HG03025 (cell line): ENCODE results near the gene PCSK5.

Source experiments
- ATAC-seq: cut with Tn5 transposase; IDR thresholded peaks from one replicate; pipeline ENCODE4 v1.9.1; 2021; ENCODE audit warnings: mild to moderate bottlenecking, moderate library complexity; ENCODE audit not compliant: unreplicated experiment, low FRiP score

The PCSK5 gene

DNA sequence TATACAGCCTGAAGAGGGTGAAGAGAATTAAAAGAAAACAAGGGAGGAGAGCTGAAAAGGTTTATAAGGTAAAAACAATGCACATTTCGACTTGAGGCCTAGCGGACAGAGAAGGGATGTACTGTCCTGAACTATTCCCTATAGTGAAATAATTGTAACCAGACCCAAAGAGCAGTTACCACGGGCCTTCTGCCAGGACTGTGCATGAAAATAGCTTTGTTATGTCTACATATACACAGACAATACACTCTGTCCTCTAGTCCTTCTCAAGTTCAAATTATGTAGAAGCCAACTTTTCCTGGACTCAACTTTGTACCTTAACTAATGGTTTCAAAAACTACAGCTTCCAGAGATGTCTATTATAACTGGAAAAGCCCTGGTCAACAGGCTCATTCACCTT, 223.7 kb downstream of the PCSK5 start:
- ATAC-seq, result no peak

DNA sequence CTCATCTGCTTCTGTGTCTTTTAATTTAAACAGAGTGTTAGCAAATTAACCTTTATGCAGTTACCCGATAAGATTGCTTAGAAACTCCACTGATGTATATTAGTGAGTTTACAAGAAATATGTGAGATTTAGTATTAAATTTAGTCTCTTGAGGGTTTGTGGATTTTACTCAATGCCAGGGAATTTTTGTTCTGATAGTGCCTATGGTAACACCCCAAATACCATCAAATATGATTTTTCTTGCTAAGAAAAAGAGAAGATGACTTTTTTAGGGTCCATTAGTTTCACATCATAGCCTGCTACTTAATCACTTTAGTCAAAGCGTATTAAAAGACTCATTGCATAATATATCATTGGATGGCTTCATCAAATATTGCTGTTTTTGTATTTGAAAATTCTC, 224.9 kb downstream of the PCSK5 start:
- ATAC-seq, result no peak

DNA sequence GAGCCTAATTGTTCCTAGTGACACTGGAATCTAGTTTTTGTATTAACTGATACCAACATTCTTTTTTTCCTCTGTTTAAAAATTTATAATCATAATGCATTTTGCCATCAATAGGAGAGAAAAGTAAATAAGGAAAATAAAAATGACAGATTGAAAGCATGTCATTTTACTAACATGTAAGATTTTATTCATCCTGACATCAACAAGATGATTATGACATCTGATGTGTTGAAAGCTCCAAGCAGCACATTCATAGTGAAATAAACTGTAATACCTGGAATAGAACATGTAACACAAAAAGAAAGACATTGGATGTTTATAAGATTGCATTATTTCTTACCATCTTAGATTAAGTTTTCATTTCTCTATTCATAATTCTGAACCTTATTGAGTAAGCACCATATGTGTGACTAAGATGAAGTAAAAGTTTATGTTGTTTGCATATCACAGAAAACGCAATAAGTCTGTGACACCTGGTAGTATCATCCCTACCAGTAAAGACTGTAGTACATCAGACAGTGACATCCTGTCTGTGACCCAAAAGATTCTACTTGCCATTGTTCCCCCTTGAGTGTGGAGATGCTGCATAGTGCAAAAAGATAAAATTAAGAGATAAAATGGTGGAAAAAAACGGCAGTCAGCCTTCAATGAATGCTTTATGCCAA, 225.6 kb downstream of the PCSK5 start:
- no peak for ATAC-seq

DNA sequence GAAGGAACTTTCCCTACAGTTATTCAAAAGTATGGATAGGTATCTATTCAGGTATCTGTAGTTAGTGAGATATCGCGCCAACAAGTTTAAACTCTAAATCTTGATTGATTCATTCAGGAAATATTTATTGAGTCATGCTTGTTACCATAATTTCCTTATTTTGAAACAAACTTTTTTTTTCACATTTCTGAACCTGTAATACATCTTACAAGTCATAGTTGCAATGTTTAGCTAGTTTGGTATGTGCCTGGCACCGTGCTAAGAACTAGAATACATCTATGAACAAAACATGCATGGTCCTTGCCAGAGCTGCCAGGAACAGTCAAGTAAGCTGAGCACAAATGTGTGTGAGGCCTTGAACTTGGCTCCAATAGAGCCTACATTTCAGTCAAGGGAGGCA, 226.4 kb downstream of the PCSK5 start:
- no peak for ATAC-seq

DNA sequence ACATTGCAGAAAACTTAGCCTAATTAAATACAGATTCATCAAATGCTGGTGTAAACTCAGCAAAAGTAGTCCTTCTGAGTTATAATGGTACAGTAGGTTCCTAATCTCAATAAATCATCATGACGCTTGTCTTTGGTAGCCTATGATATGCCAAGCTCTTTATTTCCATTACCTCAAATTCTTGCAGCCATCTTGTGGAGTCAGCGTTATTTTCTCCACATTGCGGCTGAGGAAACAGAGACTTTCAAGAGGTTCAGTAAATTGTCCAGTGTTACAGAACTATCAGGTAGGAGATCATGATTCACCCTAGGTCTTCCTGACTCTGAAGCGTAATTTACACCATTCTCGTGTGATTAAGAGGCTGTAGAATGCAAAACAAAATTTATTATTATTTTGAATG, 237.2 kb downstream of the PCSK5 start:
- no peak for ATAC-seq

DNA sequence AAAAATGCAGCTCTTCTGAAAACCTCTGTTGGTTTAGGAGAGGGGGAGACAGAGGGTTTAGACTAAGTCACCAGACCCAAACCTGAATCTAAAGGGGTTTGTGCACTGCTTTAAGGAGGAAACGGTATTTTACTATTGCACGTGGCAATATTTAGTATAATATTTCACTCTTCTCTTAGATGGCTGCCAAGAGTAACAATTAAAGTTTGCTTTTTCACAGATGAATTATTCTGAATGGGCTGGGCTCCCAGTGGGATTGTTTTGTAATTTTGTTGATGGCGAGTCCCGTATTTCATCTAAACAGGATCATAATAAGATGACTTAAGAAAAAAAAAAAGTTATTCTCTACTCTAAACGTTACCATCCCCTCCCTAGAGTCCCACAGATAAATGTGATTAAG, 245.4 kb downstream of the PCSK5 start:
- ATAC-seq, result no peak

DNA sequence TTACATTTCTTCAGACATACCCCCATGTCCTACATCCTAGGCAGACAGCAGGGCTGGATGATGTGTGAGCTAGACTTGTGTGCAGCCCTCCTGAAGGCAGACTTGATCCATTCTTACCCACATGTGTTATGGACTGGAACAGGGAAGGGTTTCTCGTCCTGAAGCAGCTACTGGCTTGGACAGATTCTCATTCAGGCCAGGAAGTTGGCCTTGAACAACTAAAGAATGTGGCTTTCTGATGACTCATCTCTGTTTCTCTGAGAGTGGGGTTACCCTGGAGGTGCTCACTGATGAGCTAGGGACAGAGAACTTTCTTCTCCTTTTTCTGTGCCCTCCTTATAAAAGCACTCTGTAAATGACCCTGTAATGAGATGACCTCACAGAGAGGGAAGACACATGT, 246.5 kb downstream of the PCSK5 start:
- ATAC-seq, result no peak

DNA sequence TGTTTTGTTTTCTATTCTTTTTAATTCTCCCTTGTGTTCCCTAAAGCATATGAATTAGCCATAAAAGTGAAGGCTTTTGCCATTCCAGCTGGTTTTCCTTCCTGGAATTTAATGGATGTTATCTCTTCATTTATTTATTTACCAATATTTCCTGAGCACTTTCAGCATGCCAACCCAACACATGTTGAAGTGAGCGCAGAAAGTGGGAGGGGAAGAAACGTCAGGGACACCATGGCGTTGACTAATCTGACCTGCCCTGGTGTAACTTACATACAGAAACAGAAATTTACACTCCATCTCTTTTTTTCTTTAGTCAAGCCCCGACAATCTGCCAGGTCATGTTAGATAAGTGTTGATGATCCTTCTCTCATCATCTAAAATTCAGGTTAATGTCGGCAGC, 247.5 kb downstream of the PCSK5 start:
- no peak for ATAC-seq

DNA sequence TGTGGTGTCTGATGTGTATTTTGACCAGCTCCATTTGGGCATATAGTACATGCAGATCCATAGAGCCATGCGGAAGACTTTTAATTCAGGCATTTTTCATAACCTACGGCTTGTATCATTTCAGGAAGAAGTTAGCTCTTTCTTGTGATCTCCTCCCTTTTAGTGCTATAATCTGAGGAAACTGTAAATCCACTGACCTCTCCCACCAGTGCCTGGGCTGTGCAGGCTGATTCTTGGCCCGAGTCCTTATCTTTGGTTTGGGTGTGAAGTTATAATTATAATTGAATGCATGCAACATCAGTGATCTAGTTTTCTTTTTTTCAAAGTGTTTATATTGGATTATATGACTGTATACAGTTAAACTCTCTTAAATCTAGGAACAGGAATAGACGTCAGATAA, 247.9 kb downstream of the PCSK5 start:
- no peak for ATAC-seq

DNA sequence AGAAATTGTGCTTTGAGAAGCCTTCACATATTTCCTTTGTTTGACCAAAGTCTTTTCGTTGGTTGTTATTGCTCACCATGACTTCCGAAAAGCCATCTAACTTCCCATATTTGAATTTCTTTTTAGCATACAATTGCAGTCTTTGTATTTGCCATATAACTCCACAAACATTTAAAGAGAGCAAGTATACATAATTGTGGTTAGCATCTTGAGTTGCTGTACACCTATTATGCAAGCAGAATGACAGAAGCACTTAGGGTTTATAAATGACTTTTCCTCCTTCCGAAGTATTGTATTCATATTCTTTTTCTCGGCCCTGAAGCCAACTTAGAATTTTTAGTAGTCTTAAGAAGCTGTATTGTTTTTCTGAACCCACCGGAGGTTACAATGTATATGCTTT, 253.4 kb downstream of the PCSK5 start:
- no peak for ATAC-seq

DNA sequence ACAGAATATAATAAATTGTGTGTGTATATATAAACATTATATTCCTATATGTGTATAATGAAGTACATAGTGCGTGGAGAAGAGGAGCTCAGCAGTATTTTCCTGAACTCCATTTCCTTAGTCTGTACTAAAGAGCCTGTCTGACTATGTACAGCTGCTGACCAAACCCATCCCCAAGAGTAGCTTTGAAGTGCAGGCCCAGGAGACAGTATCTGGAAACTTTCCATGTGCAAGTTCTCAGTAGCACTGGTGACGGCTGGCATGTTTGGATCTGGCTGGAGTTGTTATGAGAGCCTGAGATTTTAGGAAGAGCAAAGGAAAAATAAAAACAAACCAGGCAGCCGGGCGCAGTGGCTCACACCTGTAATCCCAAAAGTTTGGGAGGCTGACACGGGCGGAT, 259.5 kb downstream of the PCSK5 start:
- no peak for ATAC-seq

DNA sequence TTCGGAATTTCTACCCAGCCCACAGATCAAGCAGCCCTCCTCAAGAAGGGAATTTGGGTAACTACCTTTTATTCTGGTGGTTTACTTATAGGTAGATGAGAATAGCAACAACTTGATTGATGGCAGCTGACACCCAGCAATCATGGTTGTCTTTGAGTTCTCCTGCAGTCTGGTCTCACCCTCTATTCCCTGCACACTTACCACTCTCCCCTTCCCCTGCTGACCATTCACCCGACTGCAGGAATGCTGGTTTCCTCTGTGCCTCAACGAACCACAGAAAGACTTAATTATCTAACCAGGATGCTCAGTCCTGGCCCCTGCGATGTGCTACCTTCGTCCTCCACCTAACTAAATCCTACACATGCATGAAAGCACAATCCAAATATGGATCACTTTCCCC, 260.8 kb downstream of the PCSK5 start:
- ATAC-seq, result no peak

DNA sequence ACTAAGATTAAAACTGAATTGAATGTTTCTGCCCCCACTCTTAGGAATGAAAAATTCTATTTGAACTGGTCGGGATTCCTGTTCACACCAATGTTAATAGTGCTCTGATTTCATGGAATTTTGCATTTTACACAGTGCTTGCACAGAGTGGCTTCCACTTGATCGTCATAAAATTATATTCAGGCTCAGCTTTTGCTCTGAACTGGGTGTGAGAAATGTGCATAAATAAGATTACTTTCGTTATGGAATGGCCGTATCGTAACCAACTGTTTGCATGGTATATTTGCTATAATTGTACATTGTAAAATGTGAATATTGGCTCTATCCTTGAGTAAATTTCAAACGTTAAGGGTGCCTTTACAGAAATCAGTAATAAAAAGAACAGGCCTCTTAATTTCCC, 262.9 kb downstream of the PCSK5 start:
- no peak for ATAC-seq

DNA sequence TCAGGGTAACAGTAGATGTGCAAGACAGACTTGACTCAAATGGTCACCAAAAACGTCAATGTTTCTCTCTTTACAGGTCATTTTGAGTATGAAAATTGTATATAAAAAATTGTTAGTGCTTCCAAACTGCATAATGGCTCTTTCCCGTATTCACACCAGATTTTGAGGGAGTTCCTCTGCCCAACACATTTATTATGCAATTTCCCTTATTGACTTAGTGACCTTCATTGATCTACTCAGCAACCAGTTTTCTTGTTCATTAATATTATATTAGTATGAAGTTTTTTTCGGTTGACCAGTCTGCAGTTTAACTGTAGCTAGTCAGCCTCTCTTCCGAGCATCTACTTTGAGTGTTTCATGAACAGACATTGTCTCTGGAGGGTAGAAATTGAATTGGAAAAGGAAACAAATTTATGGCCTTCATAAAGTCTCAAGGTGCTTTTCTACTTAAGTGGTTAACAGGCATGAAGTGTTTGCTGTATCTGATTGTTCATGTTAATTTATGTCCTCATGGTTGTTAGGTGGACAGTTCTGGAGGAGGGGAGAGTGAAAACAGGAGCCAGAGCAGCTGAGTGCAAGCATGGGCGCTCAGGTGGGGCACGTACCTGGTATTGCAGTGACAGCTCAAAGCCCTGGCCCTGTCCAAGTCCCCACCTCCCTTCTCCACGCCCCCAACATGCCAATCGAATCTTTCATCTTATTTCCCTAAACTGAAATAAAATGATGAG, 263.6 kb downstream of the PCSK5 start:
- no peak for ATAC-seq

DNA sequence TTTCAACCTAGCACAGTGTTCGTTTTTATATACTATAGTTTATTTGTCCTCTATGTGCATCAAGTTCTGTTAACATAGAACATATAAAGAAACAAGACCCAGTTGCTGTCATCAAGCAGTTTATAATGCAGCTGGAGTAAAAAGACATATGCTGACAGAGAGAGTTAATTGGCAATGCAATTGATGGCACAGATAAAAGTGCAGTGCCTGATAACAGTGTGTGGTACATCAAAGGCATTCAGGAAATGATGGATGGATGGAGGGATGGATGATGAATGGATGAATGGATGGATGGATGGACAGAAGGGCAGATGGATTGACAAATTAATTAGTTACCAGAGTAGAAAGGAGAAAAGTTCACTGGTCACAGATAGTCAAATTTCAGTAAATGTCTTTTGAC, 264.9 kb downstream of the PCSK5 start:
- ATAC-seq, result no peak

DNA sequence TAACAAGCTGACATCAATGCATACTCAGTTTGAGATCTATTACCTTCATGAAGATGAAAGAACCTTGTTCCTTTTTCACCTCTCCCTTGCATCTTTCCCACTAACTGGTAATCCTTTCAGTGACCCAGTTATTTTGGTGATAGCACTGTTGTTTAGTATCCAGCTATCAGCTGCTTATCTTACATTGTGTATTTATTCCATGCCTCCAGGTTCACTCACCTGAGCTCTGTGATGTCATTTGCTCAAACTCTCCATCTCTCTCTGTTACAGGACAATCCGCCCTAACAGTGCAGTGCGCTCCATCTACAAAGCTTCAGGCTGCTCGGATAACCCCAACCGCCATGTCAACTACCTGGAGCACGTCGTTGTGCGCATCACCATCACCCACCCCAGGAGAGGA, 268.2 kb downstream of the PCSK5 start:
- no peak for ATAC-seq

DNA sequence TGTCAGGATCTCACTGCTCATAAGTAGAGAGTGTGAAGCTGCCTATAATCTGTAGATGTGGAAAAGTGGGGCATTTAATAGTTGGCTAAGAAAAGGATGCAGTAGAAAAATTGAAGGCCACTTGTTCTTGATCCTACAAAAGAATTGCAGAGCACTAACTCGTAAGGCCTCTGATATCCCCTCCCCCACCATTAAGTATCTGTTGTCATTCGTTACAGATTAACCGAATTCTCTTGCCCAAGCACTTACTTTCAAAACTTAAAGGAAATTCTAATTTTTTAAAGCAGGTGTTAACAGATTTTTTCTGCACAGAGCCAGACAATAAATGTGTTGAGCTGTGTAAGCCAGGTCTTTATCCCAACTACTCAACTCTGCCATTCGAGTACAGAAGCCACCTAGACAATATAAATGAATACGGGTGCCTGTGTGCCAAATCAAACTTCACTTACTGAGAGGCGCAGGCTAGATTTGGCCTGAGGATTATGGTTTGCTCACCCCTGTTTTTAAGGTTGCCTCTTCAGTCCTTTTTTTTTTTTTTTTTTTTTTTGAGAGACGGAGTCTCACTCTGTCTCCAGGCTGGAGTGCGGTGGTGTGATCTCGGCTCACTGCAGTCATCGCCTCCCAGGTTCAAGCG, 268.9 kb downstream of the PCSK5 start:
- ATAC-seq, result no peak

DNA sequence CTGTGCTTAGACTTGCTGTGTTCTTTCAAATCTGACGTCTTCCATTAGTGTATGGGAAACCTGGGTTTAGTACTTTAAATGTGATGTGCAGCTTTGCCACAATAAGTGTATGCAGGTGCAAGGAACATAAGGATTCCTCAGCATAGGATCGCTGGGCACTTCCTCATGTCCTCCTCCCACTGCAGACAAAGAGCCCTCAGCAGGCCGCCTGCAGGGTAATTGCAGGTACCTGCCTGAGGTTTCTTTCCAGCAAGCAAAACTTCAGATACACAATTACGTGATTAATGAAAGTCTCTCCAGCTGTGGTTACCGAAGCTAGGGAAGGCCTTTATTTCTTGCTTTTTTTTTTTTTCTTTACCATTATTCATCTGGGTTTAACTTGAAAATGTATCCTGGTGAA, 270.6 kb downstream of the PCSK5 start:
- ATAC-seq, result no peak

DNA sequence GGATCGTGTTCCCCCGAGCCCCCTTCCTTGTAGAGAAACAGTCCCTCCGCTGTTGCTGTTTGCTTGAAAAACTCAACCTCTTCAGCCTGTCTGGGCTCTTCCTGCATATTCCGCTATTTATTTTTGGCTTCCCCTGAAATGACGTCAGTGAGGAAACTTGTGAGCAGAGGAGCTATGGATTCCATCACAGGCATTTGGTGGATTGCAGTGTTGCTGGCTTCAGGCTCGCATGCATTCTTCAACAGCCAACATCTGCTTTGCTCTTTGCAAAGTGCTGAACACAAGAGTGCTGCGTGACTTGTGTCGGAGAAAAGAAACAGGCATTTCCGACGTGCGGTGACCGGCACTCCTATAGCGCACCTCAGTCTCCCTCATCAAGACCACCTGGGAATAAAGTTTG, 271.1 kb downstream of the PCSK5 start:
- ATAC-seq, result no peak

DNA sequence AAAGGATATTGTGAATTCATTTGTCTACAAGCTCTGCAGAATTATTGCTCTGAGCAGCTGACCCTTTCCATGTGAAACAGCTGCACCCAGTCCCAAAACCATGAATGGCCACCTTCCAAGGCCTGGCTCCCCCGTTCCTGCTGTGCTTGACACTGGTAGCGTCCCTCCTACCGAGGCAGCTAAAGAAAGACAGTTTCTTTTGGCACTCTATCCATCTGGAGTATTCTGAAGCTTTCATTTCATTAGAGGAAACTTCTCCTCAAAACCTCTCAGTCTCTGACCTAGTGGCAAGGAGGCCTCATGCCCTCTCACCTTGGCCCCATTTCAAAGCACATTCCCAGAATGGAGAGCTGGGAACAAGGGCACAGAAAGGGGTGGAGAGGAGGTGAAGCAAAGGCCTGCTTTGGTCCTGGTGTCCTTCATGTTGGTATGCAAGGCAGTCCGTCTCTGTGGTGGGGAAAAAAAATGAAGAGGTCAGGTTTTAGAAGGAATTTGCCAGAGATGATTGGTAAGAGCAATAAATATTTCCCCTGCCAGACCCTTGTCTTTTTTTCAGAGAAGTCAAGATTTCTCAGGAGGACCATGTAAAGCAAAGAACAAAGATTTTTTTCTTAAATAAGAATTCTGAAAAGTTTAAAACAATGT, 271.7 kb downstream of the PCSK5 start:
- no peak for ATAC-seq

DNA sequence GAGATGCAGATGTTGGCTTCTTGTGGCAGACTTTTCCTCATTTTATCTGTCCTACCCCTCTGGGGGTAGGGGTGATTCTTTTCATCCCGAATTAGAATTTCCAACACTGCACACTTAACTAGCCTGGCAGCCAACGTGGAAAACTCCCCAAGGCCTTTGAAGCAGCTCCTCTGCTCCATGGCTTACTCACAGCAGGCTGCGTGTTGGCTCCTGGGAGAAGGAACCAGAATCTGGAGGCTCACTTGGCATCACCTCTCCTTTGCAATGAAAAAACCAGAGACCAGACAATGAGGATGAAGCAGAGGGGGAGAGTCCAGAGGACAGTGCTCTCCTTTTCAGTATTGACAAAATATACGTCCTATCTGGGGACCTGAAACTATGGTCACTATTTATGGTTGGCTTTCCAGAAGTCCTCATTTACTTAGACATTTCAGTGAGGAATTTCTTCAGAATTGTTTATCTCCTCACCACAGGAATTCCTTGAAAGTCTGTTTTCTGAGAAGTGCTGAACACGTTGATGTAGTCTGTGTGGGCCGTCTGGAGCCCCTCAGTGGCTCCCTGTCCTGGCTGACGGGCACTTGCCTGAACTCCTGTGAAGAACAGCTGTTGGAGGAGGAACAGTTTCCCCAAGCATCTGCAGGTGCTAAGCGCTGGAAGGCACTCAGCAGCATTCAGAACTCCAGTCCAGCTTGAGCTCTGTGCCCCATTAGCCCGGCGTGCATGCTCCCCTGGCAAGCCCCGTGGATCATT, 272.5 kb downstream of the PCSK5 start:
- ATAC-seq, result no peak
